ENCODE data around the gene PISD. TPM values are rescaled to one million over a fixed set of nuclear protein-coding genes. Genes with fewer than 3 reads are reported as not detected.

Gene PISD
- total and polyA plus RNA-seq, 2 of the 8 experiments (the other 6 are each of a cell fraction or from before 2014, with no cell fraction given) = 47.8 to 48.2 TPM

DNA sequence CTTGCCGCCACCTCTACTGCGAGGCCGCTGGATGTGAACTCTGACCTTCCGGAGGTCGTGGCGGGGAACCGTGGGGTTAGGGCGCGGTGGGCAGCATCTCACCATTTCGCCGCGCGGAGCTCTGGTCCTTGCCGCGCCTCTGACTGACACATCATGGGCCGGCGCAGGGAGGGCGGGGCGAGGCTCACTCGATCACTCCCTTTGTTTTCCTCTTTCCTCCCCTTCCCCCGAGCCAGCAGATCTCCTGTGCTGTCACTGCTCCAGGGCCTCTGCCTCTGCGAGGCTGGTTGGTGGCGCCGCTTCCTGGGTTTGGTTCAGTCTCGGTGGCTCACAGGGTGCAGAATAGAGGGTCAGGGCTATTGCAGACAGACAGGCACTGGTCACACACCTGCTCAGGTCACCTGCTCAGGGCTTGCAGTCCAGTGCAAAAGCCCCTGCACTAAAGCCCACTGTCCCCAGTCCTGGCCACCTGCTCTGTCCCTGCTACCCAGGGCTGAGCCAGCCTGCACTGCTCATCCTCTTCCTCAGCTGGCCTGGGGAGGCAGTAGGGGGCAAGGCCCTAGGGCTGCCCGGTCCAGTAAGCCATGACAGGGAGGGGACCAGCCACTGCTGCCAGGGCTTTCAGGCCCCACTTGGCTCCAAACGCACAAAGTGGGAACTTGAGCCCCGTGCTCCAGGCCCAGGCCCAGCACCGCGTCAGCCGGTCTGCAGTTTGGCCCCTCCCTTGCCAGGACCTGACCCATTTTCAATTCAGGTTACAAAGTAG lies 36.2 kb downstream of the PISD start:
- TF ChIP-seq RAD21 (IDR thresholded peaks at IDR 0.05 in 1 of 2, conservative IDR thresholded peaks at IDR 0.05 in 1 of 2; ENCODE audit: low read depth in 2 of 2, low read length in 2 of 2) (no peak), CREB1 (IDR thresholded peaks at IDR 0.05) (0 out of 2 replicates have a peak, but pooled peaks have one; percentile 17), SIN3A (conservative IDR thresholded peaks at IDR 0.05 in 1 of 2, IDR thresholded peaks at IDR 0.05 in 1 of 2; ENCODE audit: low read depth in 1 of 2, low read length in 2 of 2) (0 out of 4 replicates have a peak, but pooled peaks of 1 of the 2 experiments have one; percentile 34)
- TF ChIP-seq, protein P1, sequence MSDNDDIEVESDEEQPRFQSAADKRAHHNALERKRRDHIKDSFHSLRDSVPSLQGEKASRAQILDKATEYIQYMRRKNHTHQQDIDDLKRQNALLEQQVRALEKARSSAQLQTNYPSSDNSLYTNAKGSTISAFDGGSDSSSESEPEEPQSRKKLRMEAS (IDR thresholded peaks at IDR 0.05) = peak; percentile 6; the same call in 1 of the 2 replicates
- Histone ChIP-seq H2BK15ac (ENCODE audit: low read length) (no peak overlapping the region), H3K23ac (ENCODE audit: insufficient read length) (no peak overlapping the region), H2BK120ac (replicated peaks; ENCODE audit: low read depth, low read length) (no peak overlapping the region), H4K8ac (ENCODE audit: extremely low read depth, insufficient read depth, low read length) (no peak overlapping the region), H3K9ac (replicated peaks in 1 of 4; ENCODE audit: extremely low read depth in 1 of 4, low read depth in 3 of 4, low read length in 3 of 4) (no peak overlapping the region), H3K23me2 (ENCODE audit: low read depth, low read length) (peaks cover 8% of the 10 kb centered on the region; the same call in 1 of the 2 replicates), H3K18ac (ENCODE audit: extremely low read depth, low read length) (peak overlapping the region; percentile 24; the same call in 1 of the 2 replicates), H2BK5ac (ENCODE audit: low read depth, low read length) (peak overlapping the region; percentile 63; the same call in 1 of the 2 replicates), H3K27me3 (replicated peaks in 1 of 4; ENCODE audit: control insufficient read depth in 3 of 4, extremely low read depth in 1 of 4, insufficient read depth in 3 of 4, low read length in 3 of 4) (no peaks in the 10 kb centered on the region), H3K4me3 (ENCODE audit: extremely low read depth in 1 of 4, insufficient read depth in 2 of 4, low read depth in 3 of 4, low read length in 4 of 4) (peak overlapping the region in 3 of 4 experiments; percentile 2 to 40 (median 19); a peak in 4 of 8 replicates), H4K5ac (ENCODE audit: insufficient read length, low read depth, low read length) (no peak overlapping the region), H2BK12ac (ENCODE audit: low read depth, low read length) (no peak overlapping the region), H2AK5ac (ENCODE audit: low read depth, low read length) (peak overlapping the region; percentile 61; the same call in 1 of the 2 replicates), H3K4me1 (replicated peaks in 1 of 4; ENCODE audit: control insufficient read depth in 3 of 4, insufficient read depth in 4 of 4, low read length in 3 of 4) (peaks cover 5 to 44% (median 30%) of the 10 kb centered on the region in 4 experiments), H3K4ac (replicated peaks; ENCODE audit: insufficient read length, low read depth, low read length) (peak overlapping the region; percentile 23), H3K79me1 (ENCODE audit: low read depth, low read length) (peaks cover 44% of the 10 kb centered on the region), H3K36me3 (ENCODE audit: control insufficient read depth in 2 of 4, insufficient read depth in 4 of 4, low read length in 3 of 4) (peaks cover 0 to 4% (median 0%) of the 10 kb centered on the region in 4 experiments; a peak in 2 of 8 replicates), H2BK20ac (ENCODE audit: low read length) (no peak overlapping the region), H4K20me1 (replicated peaks in 1 of 2; ENCODE audit: control insufficient read depth in 1 of 2, insufficient read depth in 2 of 2, low read length in 2 of 2) (peaks cover 15 to 51% of the 10 kb centered on the region in 2 experiments), H3K56ac (replicated peaks; ENCODE audit: insufficient read length, low read depth, low read length) (no peak overlapping the region), H4K91ac (replicated peaks; ENCODE audit: insufficient read length, low read length) (peak overlapping the region; percentile 71), H3K27ac (ENCODE audit: low read depth, low read length) (0 out of 2 replicates have a peak overlapping the region, but pooled peaks have one; percentile 5), H3K14ac (ENCODE audit: insufficient read length) (no peak overlapping the region), H2AFZ (ENCODE audit: low read length) (no peak overlapping the region), H3K9me3 (ENCODE audit: insufficient read depth in 2 of 2, low read depth in 1 of 2, low read length in 1 of 2) (no peaks in the 10 kb centered on the region), H3K4me2 (ENCODE audit: insufficient read depth in 1 of 2, low read depth in 2 of 2, low read length in 2 of 2) (peak overlapping the region; percentile 40 to 60), H3K79me2 (ENCODE audit: control insufficient read depth in 1 of 2, insufficient read depth in 2 of 2, low read length in 2 of 2) (peaks cover 0 to 62% of the 10 kb centered on the region in 2 experiments; a peak in 2 of 4 replicates)
- no peak for FAIRE-seq
- WGBS, 2 experiments (ENCODE audit: extremely low coverage in 1 of 2, insufficient coverage in 1 of 2, insufficient read length in 1 of 2, insufficient replicate concordance in 2 of 2, low coverage in 1 of 2, low lambda C conversion rate in 2 of 2, missing lambda C conversion rate in 1 of 2) = 41% methylated on average over 19 of the region's 31 CpGs; no CpG with 5 or more reads in 1 of the 2 experiments
- DNase-seq (ENCODE audit: low read depth in 1 of 2, low spot score in 2 of 2) = peak in 1 of 2 experiments; percentile 84
- ChIA-PET CTCF (ENCODE audit: partially characterized antibody) (interaction anchor here (0.6 to 2.9 kb wide), 8 partner anchors 8 to 360 kb away, joined by 3 to 9 read pairs (median 6); no protein-coding TSS in a partner anchor), POLR2A (ENCODE audit: partially characterized antibody) (interaction anchor here (1.4 to 1.9 kb wide), 7 partner anchors 9 to 67 kb away, joined by 3 to 9 read pairs (median 5); partner anchors contain the start of gene PISD)

Measured in H1 (cell line).